Upper lobe of right lung (tissue), 1 donor: ENCODE data around the gene RPH3AL. TPM values are rescaled to one million over a fixed set of nuclear protein-coding genes. Genes with fewer than 3 reads are reported as not detected.

Source experiments
- ATAC-seq: fragments of 200-7000 bp; cut with Tn5 transposase; one replicate; pipeline ENCODE4 v1.9.1; 2020; ENCODE audit warnings: mild to moderate bottlenecking, moderate library complexity
- DNase-seq: peaks from one replicate; pipeline ENCODE4 v3.0.0-alpha.2; 2020
- H3K27ac ChIP-seq: fragments of 200-600 bp; one replicate; pipeline ENCODE4 v1.8.0; 2022
- H3K27me3 ChIP-seq: fragments of 200-600 bp; one replicate; pipeline ENCODE4 v1.8.0; 2022; ENCODE audit warnings: mild to moderate bottlenecking
- H3K36me3 ChIP-seq: fragments of 200-600 bp; one replicate; pipeline ENCODE4 v1.8.0; 2022
- H3K4me1 ChIP-seq: fragments of 200-600 bp; one replicate; pipeline ENCODE4 v1.8.0; 2022
- H3K4me3 ChIP-seq: fragments of 200-600 bp; one replicate; pipeline ENCODE4 v1.8.0; 2022; ENCODE audit warnings: mild to moderate bottlenecking
- H3K9me3 ChIP-seq: fragments of 200-600 bp; one replicate; pipeline ENCODE4 v1.8.0; 2022
- intact Hi-C: fragments of 100-400 bp; cut with DNase I; formaldehyde crosslinking; loops from one replicate; pipeline ENCODE4 v1.11.0; 2022
- total RNA-seq: library from RNA; stranded (reverse); fragmentation: NEBNext Ultra II Directional; extraction: Animal tissue kit (Norgen Biotek cat#: 25700); gene quantifications from one replicate; pipeline ENCODE4 v1.2.1, GENCODE V29; 2021
- TF ChIP-seq, protein P1 (sequence below): fragments of 200-600 bp; IDR thresholded peaks from one replicate; pipeline ENCODE4 v1.8.0; 2022; ENCODE audit warnings: antibody characterized with exemption
- donor health status: DM: no; HTN: yes; CAD: no; lungs with severe emphysema.

Gene RPH3AL
- total RNA-seq, 1 donor from 2014 or later, result 33.3 TPM

- Histone ChIP-seq H3K36me3 (no peaks in the 10 kb centered on the region), H3K27me3 (peaks cover 1% of the 10 kb centered on the region), H3K27ac (no peak overlapping the region), H3K4me1 (no peaks in the 10 kb centered on the region), H3K4me3 (no peak overlapping the region), H3K9me3 (no peaks in the 10 kb centered on the region)
- DNase-seq (no peak), ATAC-seq (peak; percentile 33)
- TF ChIP-seq, protein P1, sequence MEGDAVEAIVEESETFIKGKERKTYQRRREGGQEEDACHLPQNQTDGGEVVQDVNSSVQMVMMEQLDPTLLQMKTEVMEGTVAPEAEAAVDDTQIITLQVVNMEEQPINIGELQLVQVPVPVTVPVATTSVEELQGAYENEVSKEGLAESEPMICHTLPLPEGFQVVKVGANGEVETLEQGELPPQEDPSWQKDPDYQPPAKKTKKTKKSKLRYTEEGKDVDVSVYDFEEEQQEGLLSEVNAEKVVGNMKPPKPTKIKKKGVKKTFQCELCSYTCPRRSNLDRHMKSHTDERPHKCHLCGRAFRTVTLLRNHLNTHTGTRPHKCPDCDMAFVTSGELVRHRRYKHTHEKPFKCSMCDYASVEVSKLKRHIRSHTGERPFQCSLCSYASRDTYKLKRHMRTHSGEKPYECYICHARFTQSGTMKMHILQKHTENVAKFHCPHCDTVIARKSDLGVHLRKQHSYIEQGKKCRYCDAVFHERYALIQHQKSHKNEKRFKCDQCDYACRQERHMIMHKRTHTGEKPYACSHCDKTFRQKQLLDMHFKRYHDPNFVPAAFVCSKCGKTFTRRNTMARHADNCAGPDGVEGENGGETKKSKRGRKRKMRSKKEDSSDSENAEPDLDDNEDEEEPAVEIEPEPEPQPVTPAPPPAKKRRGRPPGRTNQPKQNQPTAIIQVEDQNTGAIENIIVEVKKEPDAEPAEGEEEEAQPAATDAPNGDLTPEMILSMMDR, result no peak
- intact Hi-C loops, result no loop called here
Observed at GRCh38 chr17:193841-194806, 158.5 kb downstream of the RPH3AL start.

DNA sequence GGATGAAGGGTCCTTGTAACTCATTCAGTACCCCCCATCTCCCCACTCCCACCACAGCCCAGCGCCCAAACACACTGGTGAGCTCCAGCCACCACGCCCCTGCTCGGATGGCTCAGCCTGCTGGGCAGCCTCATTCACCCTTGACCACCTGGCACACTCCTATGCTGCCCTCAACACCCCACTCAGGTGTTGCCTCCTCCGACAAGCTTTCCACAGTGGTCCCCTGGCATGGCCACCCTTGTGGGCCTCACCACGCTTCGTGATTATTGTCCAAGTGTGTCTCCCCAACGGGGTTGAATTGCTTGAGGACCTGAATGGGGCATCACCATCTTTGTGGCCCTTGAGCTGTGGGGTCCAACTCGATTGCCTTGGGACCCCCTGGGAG is 159.2 kb downstream of the RPH3AL start:
- no peak for ATAC-seq
- intact Hi-C loops, result no loop called here
- Histone ChIP-seq H3K4me1 (no peaks in the 10 kb centered on the region), H3K4me3 (no peak overlapping the region), H3K27me3 (peaks cover 4% of the 10 kb centered on the region), H3K36me3 (no peaks in the 10 kb centered on the region), H3K27ac (no peak overlapping the region), H3K9me3 (no peaks in the 10 kb centered on the region)
- TF ChIP-seq, protein P1, result no peak
- no peak for DNase-seq

GRCh38 chr17:192666-193425 is 159.8 kb downstream of the RPH3AL start:
- Histone ChIP-seq H3K27me3 (peaks cover 4% of the 10 kb centered on the region), H3K9me3 (no peaks in the 10 kb centered on the region), H3K27ac (no peak overlapping the region), H3K4me3 (no peak overlapping the region), H3K4me1 (no peaks in the 10 kb centered on the region), H3K36me3 (no peaks in the 10 kb centered on the region)
- ATAC-seq, result peak; percentile 21
- intact Hi-C loops, result no loop called here
- TF ChIP-seq, protein P1, result no peak
- no peak for DNase-seq

GRCh38 chr17:189444-189843 is 163.2 kb downstream of the RPH3AL start:
- no peak overlapping the region for H3K4me3 ChIP-seq
- H3K4me1 ChIP-seq, result no peaks in the 10 kb centered on the region
- H3K36me3 ChIP-seq, result no peaks in the 10 kb centered on the region
- TF ChIP-seq, protein P1, result no peak
- peaks cover 4% of the 10 kb centered on the region for H3K27me3 ChIP-seq
- ATAC-seq, result no peak
- intact Hi-C loops, result no loop called here
- DNase-seq, result no peak
- H3K9me3 ChIP-seq, result no peaks in the 10 kb centered on the region
- no peak overlapping the region for H3K27ac ChIP-seq

DNA sequence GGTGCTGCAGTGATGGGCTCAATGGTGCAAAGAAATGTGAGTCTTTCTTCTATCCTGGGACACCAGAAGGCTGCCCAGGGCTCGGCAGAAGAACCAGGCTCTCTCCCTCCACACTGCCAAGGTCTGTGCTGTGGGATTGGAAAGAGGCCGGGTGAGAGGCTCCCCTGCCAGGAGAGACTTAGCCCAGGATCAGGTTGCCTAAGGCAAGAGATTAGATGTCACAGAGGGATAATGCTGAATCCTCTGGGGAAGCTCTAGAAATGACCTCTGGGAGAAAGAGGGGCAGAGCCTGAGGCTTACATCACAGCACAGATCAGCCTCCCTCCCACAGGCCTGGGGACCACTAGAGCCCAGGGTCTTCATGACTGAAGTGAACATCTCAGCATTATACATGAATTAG is 165.5 kb downstream of the RPH3AL start:
- DNase-seq (no peak), ATAC-seq (no peak)
- H3K27me3 ChIP-seq, result peaks cover 4% of the 10 kb centered on the region
- H3K4me1 ChIP-seq, result no peaks in the 10 kb centered on the region
- TF ChIP-seq, protein P1, result no peak
- intact Hi-C loops, result no loop called here
- H3K27ac ChIP-seq, result no peak overlapping the region
- no peaks in the 10 kb centered on the region for H3K9me3 ChIP-seq
- H3K4me3 ChIP-seq, result no peak overlapping the region
- no peaks in the 10 kb centered on the region for H3K36me3 ChIP-seq
